ENCODE measurements around the gene MYO1E.

GRCh38 chr15:59346951-59347350 lies 25.7 kb downstream of the MYO1E start:
- TF ChIP-seq CTCF (IDR thresholded peaks at IDR 0.05) (no peak), AFF4 (CRISPR knock-in tag; IDR thresholded peaks at IDR 0.05; ENCODE audit: borderline replicate concordance) (no peak), MAX (CRISPR knock-in tag; IDR thresholded peaks at IDR 0.05) (no peak), TEAD4 (CRISPR knock-in tag; IDR thresholded peaks at IDR 0.05) (no peak), FOXK1 (CRISPR knock-in tag; IDR thresholded peaks at IDR 0.05) (no peak), FOXP1 (CRISPR knock-in tag; IDR thresholded peaks at IDR 0.05; ENCODE audit: borderline replicate concordance) (no peak), ZNF121 (CRISPR knock-in tag; IDR thresholded peaks at IDR 0.05) (no peak), NR3C1 (CRISPR knock-in tag; conservative IDR thresholded peaks at IDR 0.05; ENCODE audit: low read depth) (no peak), NR1H2 (CRISPR knock-in tag; IDR thresholded peaks at IDR 0.05) (no peak), E2F4 (CRISPR knock-in tag; IDR thresholded peaks at IDR 0.05; ENCODE audit: borderline replicate concordance, low read depth) (no peak), SP1 (CRISPR knock-in tag; conservative IDR thresholded peaks at IDR 0.05) (no peak)
